Right atrium auricular region (tissue), 2 donors: ENCODE data around the gene KRTAP12-2. TPM values are rescaled to one million over a fixed set of nuclear protein-coding genes. Genes with fewer than 3 reads are reported as not detected.
"Not testable (repeated sequence)": the region's sequence is repeated elsewhere in the genome, so short reads cannot be mapped to it uniquely, and the experiment has no call there.

Experiments used
- DNase-seq: peaks from one replicate; pipeline ENCODE4 v3.0.0-alpha.2; 2019; ENCODE audit warnings: low spot score
- H3K27ac ChIP-seq, 2 donors: fragments of 200-600 bp; sonication (generic); 1 replicate in 1 of 2; 2 replicates in 1 of 2; pipeline ENCODE4 v1.5.1; 2016 to 2019
- H3K27me3 ChIP-seq, 2 donors: fragments of 200-600 bp; sonication (generic); one replicate each; pipeline versions ENCODE4 v1.5.1 to v1.6.0; 2017 to 2019
- H3K36me3 ChIP-seq: fragments of 200-600 bp; sonication (generic); one replicate; pipeline ENCODE4 v1.5.1; 2016
- H3K4me1 ChIP-seq, 2 donors: fragments of 200-600 bp; sonication (generic); one replicate each; pipeline versions ENCODE4 v1.5.1 to v1.6.0; 2017 to 2019
- H3K4me3 ChIP-seq, 2 donors: fragments of 200-600 bp; sonication (generic); 1 replicate in 1 of 2; 2 replicates in 1 of 2; pipeline ENCODE4 v1.5.1; 2017 to 2019; ENCODE audit warnings: mild to moderate bottlenecking in 1 of 2, moderate library complexity in 1 of 2
- H3K9me3 ChIP-seq, 2 donors: fragments of 200-600 bp; sonication (generic); one replicate each; pipeline ENCODE4 v1.5.1; 2019
- CTCF ChIP-seq, 2 donors: fragments of 200-600 bp; sonication (generic); IDR thresholded peaks; one replicate each; pipeline ENCODE4 v1.5.1; 2019; ENCODE audit warnings: antibody characterized with exemption in 2 of 2
- total RNA-seq, 2 donors: library from RNA; depleted of rRNA; stranded (reverse); fragments of >200 nt; gene quantifications; one replicate each; pipeline ENCODE4 v1.1.0, GENCODE V29; 2016

KRTAP12-2 gene
- total RNA-seq, 2 donors from 2014 or later, result not detected

GRCh38 chr21:44630440-44630839 is 36.3 kb downstream of the KRTAP12-2 start:
- H3K4me3 ChIP-seq, result no peak overlapping the region
- H3K27me3 ChIP-seq, result no peaks in the 10 kb centered on the region
- H3K9me3 ChIP-seq, result peaks cover 6 to 33% of the 10 kb centered on the region in 2 donors
- no peak for TF ChIP-seq CTCF (IDR thresholded peaks at IDR 0.05)
- no peaks in the 10 kb centered on the region for H3K4me1 ChIP-seq
- DNase-seq, result no peak
- H3K36me3 ChIP-seq, result no peaks in the 10 kb centered on the region
- no peak overlapping the region for H3K27ac ChIP-seq

GRCh38 chr21:44628707-44629391 is 37.9 kb downstream of the KRTAP12-2 start:
- no peaks in the 10 kb centered on the region for H3K27me3 ChIP-seq
- H3K9me3 ChIP-seq, result peaks cover 6 to 44% of the 10 kb centered on the region in 2 donors
- no peak overlapping the region for H3K4me3 ChIP-seq
- no peaks in the 10 kb centered on the region for H3K36me3 ChIP-seq
- no peaks in the 10 kb centered on the region for H3K4me1 ChIP-seq
- TF ChIP-seq CTCF (IDR thresholded peaks at IDR 0.05), result no peak
- H3K27ac ChIP-seq, result no peak overlapping the region
- peak; percentile 40 for DNase-seq

GRCh38 chr21:44627831-44628233 is 38.9 kb downstream of the KRTAP12-2 start:
- not testable (repeated sequence) for H3K4me1 ChIP-seq, H3K36me3 ChIP-seq, H3K27ac ChIP-seq, H3K27me3 ChIP-seq, H3K4me3 ChIP-seq, DNase-seq
- peaks cover 6 to 48% of the 10 kb centered on the region in 2 donors for H3K9me3 ChIP-seq

- DNase-seq, H3K27ac ChIP-seq, H3K4me3 ChIP-seq, H3K4me1 ChIP-seq, H3K27me3 ChIP-seq, H3K36me3 ChIP-seq: not testable (repeated sequence)
- H3K9me3 ChIP-seq, result peaks cover 5 to 45% of the 10 kb centered on the region in 2 donors
Observed at GRCh38 chr21:44627181-44627822, 39.4 kb downstream of the KRTAP12-2 start.

GRCh38 chr21:44626673-44627143 is 40.0 kb downstream of the KRTAP12-2 start, which contains the start of gene KRTAP10-9:
Gene KRTAP10-9 (plus strand): TSS chr21:44627093. CDS start chr21:44627172, 79 bp downstream.
- Histone ChIP-seq H3K9me3 (peaks cover 4 to 39% of the 10 kb centered on the region in 2 donors), H3K27ac (no peak within 1 kb of the TSS), H3K4me3 (no peak within 1 kb of the TSS), H3K27me3 (no peaks in the 10 kb centered on the region), H3K36me3 (no peaks in the 10 kb centered on the region), H3K4me1 (no peaks in the 10 kb centered on the region)
- peak; percentile 40 for DNase-seq
- TF ChIP-seq CTCF (IDR thresholded peaks at IDR 0.05), result no peak

GRCh38 chr21:44626262-44626661 is 40.5 kb downstream of the KRTAP12-2 start:
- Histone ChIP-seq H3K27ac (no peak overlapping the region), H3K9me3 (peaks cover 2 to 34% of the 10 kb centered on the region in 2 donors), H3K36me3 (no peaks in the 10 kb centered on the region), H3K27me3 (no peaks in the 10 kb centered on the region), H3K4me3 (no peak overlapping the region), H3K4me1 (no peaks in the 10 kb centered on the region)
- TF ChIP-seq CTCF (IDR thresholded peaks at IDR 0.05), result no peak
- DNase-seq, result no peak
